GM20000 (cell line): ENCODE data around the gene NRARP.

ENCODE experiments used
- DNase-seq: peaks from one replicate; pipeline ENCODE4 v3.0.0; 2012; ENCODE audit warnings: low spot score
- TF ChIP-seq, protein P1 (sequence below): IDR thresholded peaks from 2 replicates; pipeline ENCODE4 v1.5.1; 2012; ENCODE audit warnings: mild to moderate bottlenecking, control low read depth; ENCODE audit errors: extremely low read depth, missing control alignments

NRARP gene

GRCh38 chr9:137315581-137316011, 13.5 kb upstream of the NRARP start:
- TF ChIP-seq, protein P1, sequence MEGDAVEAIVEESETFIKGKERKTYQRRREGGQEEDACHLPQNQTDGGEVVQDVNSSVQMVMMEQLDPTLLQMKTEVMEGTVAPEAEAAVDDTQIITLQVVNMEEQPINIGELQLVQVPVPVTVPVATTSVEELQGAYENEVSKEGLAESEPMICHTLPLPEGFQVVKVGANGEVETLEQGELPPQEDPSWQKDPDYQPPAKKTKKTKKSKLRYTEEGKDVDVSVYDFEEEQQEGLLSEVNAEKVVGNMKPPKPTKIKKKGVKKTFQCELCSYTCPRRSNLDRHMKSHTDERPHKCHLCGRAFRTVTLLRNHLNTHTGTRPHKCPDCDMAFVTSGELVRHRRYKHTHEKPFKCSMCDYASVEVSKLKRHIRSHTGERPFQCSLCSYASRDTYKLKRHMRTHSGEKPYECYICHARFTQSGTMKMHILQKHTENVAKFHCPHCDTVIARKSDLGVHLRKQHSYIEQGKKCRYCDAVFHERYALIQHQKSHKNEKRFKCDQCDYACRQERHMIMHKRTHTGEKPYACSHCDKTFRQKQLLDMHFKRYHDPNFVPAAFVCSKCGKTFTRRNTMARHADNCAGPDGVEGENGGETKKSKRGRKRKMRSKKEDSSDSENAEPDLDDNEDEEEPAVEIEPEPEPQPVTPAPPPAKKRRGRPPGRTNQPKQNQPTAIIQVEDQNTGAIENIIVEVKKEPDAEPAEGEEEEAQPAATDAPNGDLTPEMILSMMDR = no peak
- DNase-seq = no peak

GRCh38 chr9:137314561-137315560, 12.8 kb upstream of the NRARP start:
- TF ChIP-seq, protein P1 = no peak
- peak; percentile 44 for DNase-seq

DNA sequence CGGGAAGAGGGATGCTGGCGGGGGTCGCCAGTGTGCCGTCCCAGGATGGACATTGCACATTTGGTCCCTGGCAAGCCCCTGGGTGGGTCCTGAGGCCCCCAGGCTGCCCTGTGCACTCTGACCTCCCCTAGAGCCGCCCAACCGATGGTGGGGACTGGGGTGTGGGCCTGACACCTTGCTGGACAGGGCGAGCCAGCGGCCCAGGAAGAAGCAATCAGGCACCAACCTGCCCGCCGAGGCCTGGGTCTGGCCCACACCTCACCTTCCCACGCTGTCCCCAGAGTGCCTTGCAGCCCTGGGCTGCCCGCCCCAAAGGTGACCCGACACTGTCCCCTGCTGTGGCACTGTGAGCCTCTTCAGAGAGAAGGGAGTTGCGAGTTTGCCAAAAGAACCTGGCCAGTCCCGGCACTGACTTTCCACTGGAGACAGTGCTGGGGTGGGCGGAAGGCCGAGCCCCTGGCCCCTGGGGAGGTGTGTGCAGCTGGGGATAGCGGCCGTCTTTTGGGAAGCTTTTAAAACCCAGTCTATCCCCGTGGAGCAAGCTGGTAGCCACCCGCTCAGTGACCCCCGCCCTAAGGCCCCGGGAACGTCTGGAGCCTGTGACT, 12.0 kb upstream of the NRARP start:
- TF ChIP-seq, protein P1 = no peak

GRCh38 chr9:137313326-137313936, 11.4 kb upstream of the NRARP start:
- DNase-seq = peak; percentile 32
- TF ChIP-seq, protein P1 = no peak

More for the DNA sequence above, 12.0 kb upstream of the NRARP start:
- peak; percentile 27 for DNase-seq

DNA sequence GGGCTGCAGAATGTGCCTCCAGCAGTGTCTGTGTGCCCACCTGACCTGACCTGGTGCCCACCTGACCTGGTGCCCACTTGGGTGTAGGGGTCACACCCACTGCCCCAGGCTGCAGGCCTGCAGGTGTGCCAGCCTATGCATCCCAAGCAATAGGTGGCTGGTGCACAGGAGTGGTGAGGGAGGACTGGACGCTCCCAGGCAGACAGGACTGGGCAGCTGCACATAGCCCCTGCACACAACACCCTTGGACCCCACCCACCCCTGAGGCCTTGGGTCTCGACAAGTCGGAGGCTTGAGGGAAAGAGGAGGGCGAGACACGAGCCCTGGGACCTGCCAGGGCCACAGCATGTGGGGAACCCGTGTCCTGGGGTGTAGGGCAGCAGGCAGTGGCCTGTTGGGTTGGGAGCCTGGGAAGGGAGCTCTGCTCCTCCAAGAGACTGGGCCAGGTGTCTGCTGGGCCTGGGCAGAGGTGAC, 10.8 kb upstream of the NRARP start:
- no peak for DNase-seq
- TF ChIP-seq, protein P1 = no peak

DNA sequence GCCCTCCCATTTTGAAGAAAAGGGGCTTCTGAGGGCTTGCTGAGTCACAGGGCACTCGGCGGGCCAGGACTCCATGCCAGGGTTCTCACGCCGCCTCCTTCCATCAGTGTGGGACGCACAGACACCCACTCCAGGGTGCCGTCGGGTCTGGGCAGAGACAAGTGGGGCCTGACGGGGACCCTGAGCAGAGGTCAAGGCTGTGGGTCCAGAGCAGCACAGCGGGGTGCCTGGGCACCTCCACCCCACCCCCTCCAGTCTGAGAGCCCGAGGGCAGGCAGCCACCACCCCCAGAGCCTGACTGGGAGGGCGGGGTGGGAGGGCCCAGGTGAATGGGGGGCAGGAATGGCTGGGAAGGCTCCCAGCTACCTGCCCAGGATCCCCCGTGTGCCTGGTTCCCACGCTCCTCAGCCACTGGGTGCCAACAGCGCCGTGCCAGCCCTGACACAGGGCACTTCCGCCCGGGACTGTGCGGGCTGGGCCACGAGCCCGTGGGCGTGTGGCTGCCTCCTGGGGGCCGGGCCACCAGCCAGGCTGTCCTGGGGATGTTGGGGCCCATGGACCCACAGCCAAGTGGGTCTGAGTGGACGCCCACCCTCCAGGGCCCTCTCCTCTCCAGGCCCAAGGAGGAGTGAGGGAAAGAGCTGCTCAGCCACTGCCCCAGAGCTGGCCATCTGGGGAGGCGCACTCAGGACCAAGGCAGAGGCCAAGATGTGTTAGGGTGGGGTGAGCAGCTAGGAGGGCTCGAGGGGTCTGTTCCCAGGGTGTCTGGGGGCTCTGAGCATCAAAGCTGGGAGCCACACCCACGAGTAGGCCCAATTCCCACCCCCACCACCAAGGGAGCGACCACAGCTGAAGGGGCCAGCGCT, 10.1 kb upstream of the NRARP start:
- peak; percentile 29 for DNase-seq
- TF ChIP-seq, protein P1 = no peak
